T-helper 1 cell treated with Interleukin-12 subunit alpha and Interleukin-12 subunit beta and Interleukin-4 antibody, amounts not matched to agents 30 μg/mL and 1 μg/mL, for 36 hours (primary cell): Measurements from ENCODE around the gene CDH15.
A peak's percentile ranks its signal among the peaks of the same experiment; 100 is the strongest.
"Not testable (repeated sequence)": the region's sequence is repeated elsewhere in the genome, so short reads cannot be mapped to it uniquely, and the experiment has no call there.

ENCODE experiments used
- H3K27ac Mint-ChIP-seq: one replicate; pipeline ENCODE4 v1.8.0; 2021; ENCODE audit warnings: mild to moderate bottlenecking, mixed read lengths
- H3K27me3 Mint-ChIP-seq: one replicate; pipeline ENCODE4 v1.8.0; 2021; ENCODE audit warnings: low read depth, mixed read lengths
- H3K36me3 Mint-ChIP-seq: one replicate; pipeline ENCODE4 v1.8.0; 2021; ENCODE audit warnings: low read depth, mixed read lengths
- H3K4me1 Mint-ChIP-seq: one replicate; pipeline ENCODE4 v1.8.0; 2021; ENCODE audit warnings: low read depth, mixed read lengths
- H3K4me3 Mint-ChIP-seq: one replicate; pipeline ENCODE4 v1.8.0; 2021; ENCODE audit warnings: mild to moderate bottlenecking, moderate library complexity, mixed read lengths
- H3K9me3 Mint-ChIP-seq: one replicate; pipeline ENCODE4 v1.8.0; 2021; ENCODE audit warnings: mixed read lengths

CDH15 gene

GRCh38 chr16:89222931-89223330, 51.4 kb downstream of the CDH15 start:
- Mint-ChIP-seq H3K36me3 (peaks cover 54% of the 10 kb centered on the region), H3K27ac (no peak overlapping the region), H3K4me1 (peaks cover 10% of the 10 kb centered on the region), H3K4me3 (no peak overlapping the region), H3K9me3 (peaks cover 22% of the 10 kb centered on the region), H3K27me3 (no peaks in the 10 kb centered on the region)

GRCh38 chr16:89224665-89225064, 53.1 kb downstream of the CDH15 start:
- Mint-ChIP-seq H3K36me3 (peaks cover 67% of the 10 kb centered on the region), H3K4me3 (no peak overlapping the region), H3K27ac (no peak overlapping the region), H3K4me1 (peaks cover 2% of the 10 kb centered on the region), H3K9me3 (peaks cover 34% of the 10 kb centered on the region), H3K27me3 (no peaks in the 10 kb centered on the region)

GRCh38 chr16:89230255-89230654, 58.7 kb downstream of the CDH15 start:
- no peaks in the 10 kb centered on the region for H3K4me1 Mint-ChIP-seq
- H3K36me3 Mint-ChIP-seq: peaks cover 87% of the 10 kb centered on the region
- no peak overlapping the region for H3K4me3 Mint-ChIP-seq
- H3K9me3 Mint-ChIP-seq: peaks cover 49% of the 10 kb centered on the region
- H3K27ac Mint-ChIP-seq: no peak overlapping the region
- H3K27me3 Mint-ChIP-seq: no peaks in the 10 kb centered on the region

GRCh38 chr16:89232107-89232506, 60.6 kb downstream of the CDH15 start:
- H3K36me3 Mint-ChIP-seq: peaks cover 70% of the 10 kb centered on the region
- no peaks in the 10 kb centered on the region for H3K27me3 Mint-ChIP-seq
- no peak overlapping the region for H3K27ac Mint-ChIP-seq
- peaks cover 38% of the 10 kb centered on the region for H3K9me3 Mint-ChIP-seq
- no peak overlapping the region for H3K4me3 Mint-ChIP-seq
- no peaks in the 10 kb centered on the region for H3K4me1 Mint-ChIP-seq

GRCh38 chr16:89233678-89234490, 62.3 kb downstream of the CDH15 start:
- Mint-ChIP-seq H3K4me3 (no peak overlapping the region), H3K9me3 (peaks cover 21% of the 10 kb centered on the region), H3K36me3 (peaks cover 52% of the 10 kb centered on the region), H3K27ac (no peak overlapping the region), H3K4me1 (no peaks in the 10 kb centered on the region), H3K27me3 (no peaks in the 10 kb centered on the region)

GRCh38 chr16:89237733-89238132, 66.2 kb downstream of the CDH15 start:
- Mint-ChIP-seq H3K27me3 (no peaks in the 10 kb centered on the region), H3K9me3 (peaks cover 7% of the 10 kb centered on the region), H3K36me3 (peaks cover 16% of the 10 kb centered on the region), H3K4me1 (no peaks in the 10 kb centered on the region), H3K27ac (no peak overlapping the region), H3K4me3 (no peak overlapping the region)

- Mint-ChIP-seq H3K27ac (peak overlapping the region; percentile 100), H3K27me3 (no peaks in the 10 kb centered on the region), H3K9me3 (no peaks in the 10 kb centered on the region), H3K4me3 (peak overlapping the region; percentile 99), H3K4me1 (no peaks in the 10 kb centered on the region), H3K36me3 (no peaks in the 10 kb centered on the region)
These were observed 69.8 kb downstream of the CDH15 start for GRCh38 chr16:89241187-89242007.

GRCh38 chr16:89242795-89243200, 71.2 kb downstream of the CDH15 start:
- H3K4me1 Mint-ChIP-seq: no peaks in the 10 kb centered on the region

GRCh38 chr16:89243664-89244063, 72.1 kb downstream of the CDH15 start:
- Mint-ChIP-seq H3K27ac (no peak overlapping the region), H3K4me1 (no peaks in the 10 kb centered on the region), H3K4me3 (peak overlapping the region; percentile 5), H3K27me3 (no peaks in the 10 kb centered on the region), H3K36me3 (no peaks in the 10 kb centered on the region), H3K9me3 (no peaks in the 10 kb centered on the region)

More at GRCh38 chr16:89242795-89243200, 71.2 kb downstream of the CDH15 start:
- H3K36me3 Mint-ChIP-seq: no peaks in the 10 kb centered on the region
- no peak overlapping the region for H3K4me3 Mint-ChIP-seq
- H3K9me3 Mint-ChIP-seq: no peaks in the 10 kb centered on the region
- H3K27ac Mint-ChIP-seq: peak overlapping the region; percentile 34
- H3K27me3 Mint-ChIP-seq: no peaks in the 10 kb centered on the region

- H3K4me3 Mint-ChIP-seq, H3K4me1 Mint-ChIP-seq, H3K36me3 Mint-ChIP-seq, H3K27me3 Mint-ChIP-seq, H3K27ac Mint-ChIP-seq, H3K9me3 Mint-ChIP-seq: not testable (repeated sequence)
These were observed 72.7 kb downstream of the CDH15 start for GRCh38 chr16:89244264-89244663.

GRCh38 chr16:89244754-89245153, 73.2 kb downstream of the CDH15 start:
- no peak overlapping the region for H3K4me3 Mint-ChIP-seq
- H3K4me1 Mint-ChIP-seq: no peaks in the 10 kb centered on the region
- H3K27me3 Mint-ChIP-seq: no peaks in the 10 kb centered on the region

More at GRCh38 chr16:89244754-89245153, 73.2 kb downstream of the CDH15 start:
- peaks cover under 1% of the 10 kb centered on the region for H3K9me3 Mint-ChIP-seq
- no peaks in the 10 kb centered on the region for H3K36me3 Mint-ChIP-seq
- H3K27ac Mint-ChIP-seq: no peak overlapping the region
